ENCODE measurements around the gene IARS1.

DNA sequence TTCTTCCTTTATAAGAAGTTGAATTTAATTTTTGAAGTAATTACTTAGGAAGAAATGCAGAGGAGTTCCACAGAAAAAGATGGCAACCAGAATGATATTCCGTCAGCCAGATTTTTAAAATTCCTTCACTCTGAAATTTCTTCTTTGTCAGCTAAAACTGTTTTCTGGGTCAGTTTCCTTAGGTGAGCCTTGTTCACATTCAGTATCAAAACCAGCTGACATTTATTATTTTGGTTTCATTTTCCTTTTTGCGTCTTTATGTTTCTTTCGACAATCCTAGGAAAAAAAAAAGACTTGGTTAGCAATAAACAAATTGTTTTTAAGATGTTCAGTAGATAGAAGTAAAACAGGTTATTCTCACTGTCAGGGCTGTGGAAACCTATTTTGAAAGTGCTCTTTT lies 4.1 kb upstream of the IARS1 start:
- TF ChIP-seq, protein P1, sequence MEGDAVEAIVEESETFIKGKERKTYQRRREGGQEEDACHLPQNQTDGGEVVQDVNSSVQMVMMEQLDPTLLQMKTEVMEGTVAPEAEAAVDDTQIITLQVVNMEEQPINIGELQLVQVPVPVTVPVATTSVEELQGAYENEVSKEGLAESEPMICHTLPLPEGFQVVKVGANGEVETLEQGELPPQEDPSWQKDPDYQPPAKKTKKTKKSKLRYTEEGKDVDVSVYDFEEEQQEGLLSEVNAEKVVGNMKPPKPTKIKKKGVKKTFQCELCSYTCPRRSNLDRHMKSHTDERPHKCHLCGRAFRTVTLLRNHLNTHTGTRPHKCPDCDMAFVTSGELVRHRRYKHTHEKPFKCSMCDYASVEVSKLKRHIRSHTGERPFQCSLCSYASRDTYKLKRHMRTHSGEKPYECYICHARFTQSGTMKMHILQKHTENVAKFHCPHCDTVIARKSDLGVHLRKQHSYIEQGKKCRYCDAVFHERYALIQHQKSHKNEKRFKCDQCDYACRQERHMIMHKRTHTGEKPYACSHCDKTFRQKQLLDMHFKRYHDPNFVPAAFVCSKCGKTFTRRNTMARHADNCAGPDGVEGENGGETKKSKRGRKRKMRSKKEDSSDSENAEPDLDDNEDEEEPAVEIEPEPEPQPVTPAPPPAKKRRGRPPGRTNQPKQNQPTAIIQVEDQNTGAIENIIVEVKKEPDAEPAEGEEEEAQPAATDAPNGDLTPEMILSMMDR (conservative IDR thresholded peaks at IDR 0.05 in 1 of 2, IDR thresholded peaks at IDR 0.05 in 1 of 2; ENCODE audit: extremely low read depth in 1 of 2, insufficient read depth in 1 of 2, low read depth in 1 of 2, low read length in 2 of 2) = no peak
- no peak for TF ChIP-seq EZH2 (IDR thresholded peaks at IDR 0.05; ENCODE audit: borderline replicate concordance, low read length)

Measured in mammary epithelial cell (primary cell).